MCF 10A (cell line): ENCODE measurements around the gene MRLN. TPM values are rescaled to one million over a fixed set of nuclear protein-coding genes. Genes with fewer than 3 reads are reported as not detected.

Source experiments
- BruUV-seq: library from RNA; stranded (reverse); fragments of 400-500 nt; replicated peaks from 2 replicates; lab custom pipeline; 2021; lab: Mats Ljungman, UMichigan
- CTCF ChIA-PET: fragments of 300-600 bp; sonication (Branson Sonifier 250); formaldehyde crosslinking; extraction: SDS; loops from one replicate; lab custom pipeline; 2021; ENCODE audit warnings: antibody characterized with exemption, inconsistent platforms; lab: Yijun Ruan, JAX
- POLR2A ChIA-PET: fragments of 300-600, 350-650 bp; sonication (Branson Sonifier 250); formaldehyde crosslinking; extraction: SDS; loops from one replicate; lab custom pipeline; 2020; ENCODE audit warnings: antibody characterized with exemption, inconsistent platforms; lab: Yijun Ruan, JAX
- DNase-seq: peaks from one replicate; pipeline ENCODE4 v3.0.0-alpha.2; 2018; ENCODE audit not compliant: unreplicated experiment
- H3K27ac Mint-ChIP-seq: one replicate; pipeline ENCODE4 v1.8.0; 2022; ENCODE audit warnings: mild to moderate bottlenecking, low read depth, mixed read lengths; ENCODE audit not compliant: unreplicated experiment
- H3K27me3 Mint-ChIP-seq: one replicate; pipeline ENCODE4 v1.8.0; 2022; ENCODE audit warnings: mixed read lengths; ENCODE audit not compliant: insufficient read depth, unreplicated experiment
- H3K36me3 Mint-ChIP-seq: one replicate; pipeline ENCODE4 v1.8.0; 2022; ENCODE audit warnings: mild to moderate bottlenecking, moderate library complexity, mixed read lengths; ENCODE audit not compliant: insufficient read depth, unreplicated experiment
- H3K4me1 Mint-ChIP-seq: one replicate; pipeline ENCODE4 v1.8.0; 2022; ENCODE audit warnings: mixed read lengths; ENCODE audit not compliant: insufficient read depth, unreplicated experiment
- H3K4me3 Mint-ChIP-seq: one replicate; pipeline ENCODE4 v1.8.0; 2022; ENCODE audit warnings: mild to moderate bottlenecking, moderate library complexity, mixed read lengths; ENCODE audit not compliant: unreplicated experiment
- H3K9me3 Mint-ChIP-seq: one replicate; pipeline ENCODE4 v1.8.0; 2022; ENCODE audit warnings: mixed read lengths; ENCODE audit not compliant: unreplicated experiment
- CTCF ChIP-seq: fragments of 200-600 bp; IDR thresholded peaks from one replicate; pipeline ENCODE4 v1.8.0; 2022; ENCODE audit warnings: antibody characterized with exemption, mild to moderate bottlenecking; ENCODE audit not compliant: unreplicated experiment
- intact Hi-C: fragments of 100-400 bp; cut with micrococcal nuclease; formaldehyde crosslinking; loops from 2 replicates; pipeline ENCODE4 v1.14.1; 2022
- total RNA-seq: library from RNA; stranded (reverse); gene quantifications from 2 replicates; pipeline ENCODE4 v1.2.3, GENCODE V29; 2022

The MRLN gene
- total RNA-seq, 1 experiment from 2014 or later = not detected

- Mint-ChIP-seq H3K4me3 (no peak overlapping the region), H3K4me1 (no peaks in the 10 kb centered on the region), H3K27ac (no peak overlapping the region), H3K27me3 (peaks cover 39% of the 10 kb centered on the region), H3K36me3 (no peaks in the 10 kb centered on the region), H3K9me3 (no peaks in the 10 kb centered on the region)
- BruUV-seq = no TSS peak
- intact Hi-C loops = no loop called here
- POLR2A ChIA-PET = interaction anchor here (1.2 kb wide), 1 partner anchor 46 kb away, joined by 4 read pairs; no protein-coding TSS in a partner anchor
- CTCF ChIA-PET = interaction anchor here (0.8 to 1.2 kb wide), 3 partner anchors 9 to 20 kb away, joined by 3 to 4 read pairs (median 3); no protein-coding TSS in a partner anchor
- DNase-seq = no peak
- TF ChIP-seq CTCF = no peak
Measured at GRCh38 chr10:59702347-59702746, 50.9 kb downstream of the MRLN start.

- DNase-seq = no peak
- ChIA-PET CTCF (interaction anchor here (0.7 to 1.0 kb wide), 2 partner anchors 9 to 34 kb away, joined by 3 to 5 read pairs; partner anchors contain the start of gene SLC16A9), POLR2A (interaction anchor here (0.6 kb wide), 1 partner anchor 212 kb away, joined by 3 read pairs; no protein-coding TSS in a partner anchor)
- Mint-ChIP-seq H3K4me3 (no peak overlapping the region), H3K27ac (no peak overlapping the region), H3K36me3 (no peaks in the 10 kb centered on the region), H3K4me1 (no peaks in the 10 kb centered on the region), H3K9me3 (no peaks in the 10 kb centered on the region), H3K27me3 (peaks cover 38% of the 10 kb centered on the region)
- intact Hi-C loops = no loop called here
- BruUV-seq = no TSS peak
- no peak for TF ChIP-seq CTCF
Measured at GRCh38 chr10:59700709-59701108, 52.5 kb downstream of the MRLN start.

- Mint-ChIP-seq H3K4me3 (no peak overlapping the region), H3K4me1 (no peaks in the 10 kb centered on the region), H3K27ac (no peak overlapping the region), H3K36me3 (no peaks in the 10 kb centered on the region), H3K27me3 (peaks cover 38% of the 10 kb centered on the region), H3K9me3 (no peaks in the 10 kb centered on the region)
- intact Hi-C loops = no loop called here
- ChIA-PET CTCF (interaction anchor here (0.6 to 0.7 kb wide), 2 partner anchors 133 to 196 kb away, joined by 3 to 5 read pairs; no protein-coding TSS in a partner anchor), POLR2A (no interaction called here)
- BruUV-seq = no TSS peak
- no peak for DNase-seq
- no peak for TF ChIP-seq CTCF
Measured at GRCh38 chr10:59698326-59698725, 54.9 kb downstream of the MRLN start.

GRCh38 chr10:59695637-59696036, 57.6 kb downstream of the MRLN start:
- no peak for DNase-seq
- Mint-ChIP-seq H3K36me3 (no peaks in the 10 kb centered on the region), H3K27ac (no peak overlapping the region), H3K4me3 (no peak overlapping the region), H3K9me3 (no peaks in the 10 kb centered on the region), H3K4me1 (no peaks in the 10 kb centered on the region), H3K27me3 (peaks cover 22% of the 10 kb centered on the region)
- no peak for TF ChIP-seq CTCF
- POLR2A ChIA-PET = no interaction called here
- intact Hi-C loops = no loop called here
- CTCF ChIA-PET = interaction anchor here (0.5 kb wide), 1 partner anchor 15 kb away, joined by 3 read pairs; no protein-coding TSS in a partner anchor
- BruUV-seq = no TSS peak
